Measurements from ENCODE around the gene LSM3.

Gene LSM3

GRCh38 chr3:14152233-14152962, 26.2 kb upstream of the LSM3 start:
- H3K27me3 ChIP-seq (ENCODE audit: insufficient read depth, poor library complexity, severe bottlenecking), result no peaks in the 10 kb centered on the region
- no peak for ATAC-seq (ENCODE audit: low read depth)
- peaks cover 54% of the 10 kb centered on the region for H3K36me3 ChIP-seq (ENCODE audit: low read depth)
- TF ChIP-seq CTCF (IDR thresholded peaks at IDR 0.05; ENCODE audit: poor library complexity, severe bottlenecking), result peak; percentile 14
- DNase-seq (ENCODE audit: low spot score), result no peak
- peaks cover 14% of the 10 kb centered on the region for H3K4me1 ChIP-seq (ENCODE audit: insufficient read depth, poor library complexity, severe bottlenecking)
- no peaks in the 10 kb centered on the region for H3K9me3 ChIP-seq (ENCODE audit: severe bottlenecking)
- no peak overlapping the region for H3K4me3 ChIP-seq (ENCODE audit: severe bottlenecking)
- no peak overlapping the region for H3K27ac ChIP-seq (ENCODE audit: poor library complexity, severe bottlenecking)

GRCh38 chr3:14152963-14153355, 25.7 kb upstream of the LSM3 start:
- peaks cover 17% of the 10 kb centered on the region for H3K4me1 ChIP-seq (ENCODE audit: insufficient read depth, poor library complexity, severe bottlenecking)
- ATAC-seq (ENCODE audit: low read depth) (no peak), DNase-seq (ENCODE audit: low spot score) (no peak)
- TF ChIP-seq CTCF (IDR thresholded peaks at IDR 0.05; ENCODE audit: poor library complexity, severe bottlenecking), result no peak
- no peak overlapping the region for H3K27ac ChIP-seq (ENCODE audit: poor library complexity, severe bottlenecking)
- no peak overlapping the region for H3K4me3 ChIP-seq (ENCODE audit: severe bottlenecking)
- H3K27me3 ChIP-seq (ENCODE audit: insufficient read depth, poor library complexity, severe bottlenecking), result no peaks in the 10 kb centered on the region
- no peaks in the 10 kb centered on the region for H3K9me3 ChIP-seq (ENCODE audit: severe bottlenecking)
- peaks cover 59% of the 10 kb centered on the region for H3K36me3 ChIP-seq (ENCODE audit: low read depth)

- Histone ChIP-seq H3K27me3 (ENCODE audit: insufficient read depth, poor library complexity, severe bottlenecking) (no peaks in the 10 kb centered on the region), H3K9me3 (ENCODE audit: severe bottlenecking) (no peaks in the 10 kb centered on the region), H3K4me1 (ENCODE audit: insufficient read depth, poor library complexity, severe bottlenecking) (peaks cover 17% of the 10 kb centered on the region), H3K36me3 (ENCODE audit: low read depth) (peaks cover 63% of the 10 kb centered on the region), H3K4me3 (ENCODE audit: severe bottlenecking) (no peak overlapping the region), H3K27ac (ENCODE audit: poor library complexity, severe bottlenecking) (no peak overlapping the region)
- TF ChIP-seq CTCF (IDR thresholded peaks at IDR 0.05; ENCODE audit: poor library complexity, severe bottlenecking), result no peak
- ATAC-seq (ENCODE audit: low read depth) (no peak), DNase-seq (ENCODE audit: low spot score) (no peak)
Observed at GRCh38 chr3:14153663-14154062, 25.0 kb upstream of the LSM3 start.

GRCh38 chr3:14154276-14154675, 24.3 kb upstream of the LSM3 start:
- H3K27ac ChIP-seq (ENCODE audit: poor library complexity, severe bottlenecking), result no peak overlapping the region
- TF ChIP-seq CTCF (IDR thresholded peaks at IDR 0.05; ENCODE audit: poor library complexity, severe bottlenecking), result no peak
- H3K4me1 ChIP-seq (ENCODE audit: insufficient read depth, poor library complexity, severe bottlenecking), result peaks cover 17% of the 10 kb centered on the region
- H3K27me3 ChIP-seq (ENCODE audit: insufficient read depth, poor library complexity, severe bottlenecking), result no peaks in the 10 kb centered on the region
- no peaks in the 10 kb centered on the region for H3K9me3 ChIP-seq (ENCODE audit: severe bottlenecking)
- H3K4me3 ChIP-seq (ENCODE audit: severe bottlenecking), result no peak overlapping the region
- no peak for ATAC-seq (ENCODE audit: low read depth)
- H3K36me3 ChIP-seq (ENCODE audit: low read depth), result peaks cover 69% of the 10 kb centered on the region
- no peak for DNase-seq (ENCODE audit: low spot score)

- Histone ChIP-seq H3K4me3 (ENCODE audit: severe bottlenecking) (no peak overlapping the region), H3K9me3 (ENCODE audit: severe bottlenecking) (no peaks in the 10 kb centered on the region)
Observed at GRCh38 chr3:14154895-14155440, 23.6 kb upstream of the LSM3 start.

More at GRCh38 chr3:14154895-14155440, 23.6 kb upstream of the LSM3 start:
- H3K36me3 ChIP-seq (ENCODE audit: low read depth), result peaks cover 76% of the 10 kb centered on the region
- TF ChIP-seq CTCF (IDR thresholded peaks at IDR 0.05; ENCODE audit: poor library complexity, severe bottlenecking), result no peak
- no peak for ATAC-seq (ENCODE audit: low read depth)
- H3K27ac ChIP-seq (ENCODE audit: poor library complexity, severe bottlenecking), result no peak overlapping the region
- peaks cover 17% of the 10 kb centered on the region for H3K4me1 ChIP-seq (ENCODE audit: insufficient read depth, poor library complexity, severe bottlenecking)
- DNase-seq (ENCODE audit: low spot score), result no peak
- H3K27me3 ChIP-seq (ENCODE audit: insufficient read depth, poor library complexity, severe bottlenecking), result no peaks in the 10 kb centered on the region

Data from RWPE2 (cell line).